Prostate gland (tissue), 2 donors: ENCODE data around the gene SPACDR. TPM values are rescaled to one million over a fixed set of nuclear protein-coding genes. Genes with fewer than 3 reads are reported as not detected.
"Not testable (repeated sequence)": the region's sequence is repeated elsewhere in the genome, so short reads cannot be mapped to it uniquely, and the experiment has no call there.

Experiments
- DNase-seq: peaks from one replicate; pipeline ENCODE4 v3.0.0-alpha.2; 2019; ENCODE audit warnings: low spot score
- H3K27ac ChIP-seq, 2 donors: fragments of 200-600 bp; sonication (generic); 2 replicates each; pipeline ENCODE4 v1.5.1; 2017 to 2019
- H3K27me3 ChIP-seq: fragments of 200-600 bp; sonication (generic); replicated peaks from 2 replicates; pipeline ENCODE4 v1.5.1; 2019; ENCODE audit not compliant: insufficient read depth
- H3K36me3 ChIP-seq, 2 donors: fragments of 200-600 bp; sonication (generic); 1 replicate in 1 of 2; 2 replicates in 1 of 2; pipeline versions ENCODE4 v1.5.1 to v1.8.1; 2017 to 2019
- H3K4me1 ChIP-seq: fragments of 200-600 bp; sonication (generic); replicated peaks from 2 replicates; pipeline ENCODE4 v1.5.1; 2019
- H3K4me3 ChIP-seq, 2 donors: fragments of 200-600 bp; sonication (generic); 2 replicates each; pipeline ENCODE4 v1.5.1; 2017 to 2019
- H3K9me3 ChIP-seq: fragments of 200-600 bp; sonication (generic); 2 replicates; pipeline ENCODE4 v1.5.1; 2017
- POLR2A ChIP-seq: fragments of 450-650 bp; IDR thresholded peaks from one replicate; pipeline ENCODE4 v1.6.1; 2016; ENCODE audit warnings: antibody characterized with exemption, mild to moderate bottlenecking
- POLR2AphosphoS5 ChIP-seq: sonication (generic); formaldehyde crosslinking; IDR thresholded peaks from one replicate; pipeline ENCODE4 v1.6.1; 2017; ENCODE audit warnings: antibody characterized with exemption
- WGBS: methylation state at CpG from one replicate; pipeline ENCODE4 v1.1.5; 2018; 5-methylcytosine and 5-hydroxymethylcytosine counted together
- intact Hi-C: fragments of 100-400 bp; cut with DNase I; formaldehyde crosslinking; loops from one replicate; pipeline ENCODE4 v1.14.2; 2022
- total RNA-seq, 2 donors: library from RNA; depleted of rRNA; stranded (reverse); fragments of >200 nt; gene quantifications; one replicate each; pipeline ENCODE4 v1.1.0, GENCODE V29; 2016
- TF ChIP-seq, protein P1 (sequence below), 4 experiments: fragments of 200-600 bp in 2 of 4; fragments of 450-650 bp in 2 of 4; sonication (generic) in 2 of 4; IDR thresholded peaks; 1 replicate in 3 of 4; 2 replicates in 1 of 4; pipeline ENCODE4 v1.5.1; 2016 to 2019; ENCODE audit warnings: antibody characterized with exemption in 4 of 4, mild to moderate bottlenecking in 2 of 4, moderate library complexity in 2 of 4

SPACDR gene
- total RNA-seq, 2 donors from 2014 or later: 11.9 TPM; not detected in 1

- no peaks in the 10 kb centered on the region for H3K4me1 ChIP-seq
- 51% methylated on average over 14 of the region's 14 CpGs for WGBS
- peak; percentile 32 for TF ChIP-seq POLR2AphosphoS5
- TF ChIP-seq, protein P1, sequence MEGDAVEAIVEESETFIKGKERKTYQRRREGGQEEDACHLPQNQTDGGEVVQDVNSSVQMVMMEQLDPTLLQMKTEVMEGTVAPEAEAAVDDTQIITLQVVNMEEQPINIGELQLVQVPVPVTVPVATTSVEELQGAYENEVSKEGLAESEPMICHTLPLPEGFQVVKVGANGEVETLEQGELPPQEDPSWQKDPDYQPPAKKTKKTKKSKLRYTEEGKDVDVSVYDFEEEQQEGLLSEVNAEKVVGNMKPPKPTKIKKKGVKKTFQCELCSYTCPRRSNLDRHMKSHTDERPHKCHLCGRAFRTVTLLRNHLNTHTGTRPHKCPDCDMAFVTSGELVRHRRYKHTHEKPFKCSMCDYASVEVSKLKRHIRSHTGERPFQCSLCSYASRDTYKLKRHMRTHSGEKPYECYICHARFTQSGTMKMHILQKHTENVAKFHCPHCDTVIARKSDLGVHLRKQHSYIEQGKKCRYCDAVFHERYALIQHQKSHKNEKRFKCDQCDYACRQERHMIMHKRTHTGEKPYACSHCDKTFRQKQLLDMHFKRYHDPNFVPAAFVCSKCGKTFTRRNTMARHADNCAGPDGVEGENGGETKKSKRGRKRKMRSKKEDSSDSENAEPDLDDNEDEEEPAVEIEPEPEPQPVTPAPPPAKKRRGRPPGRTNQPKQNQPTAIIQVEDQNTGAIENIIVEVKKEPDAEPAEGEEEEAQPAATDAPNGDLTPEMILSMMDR (IDR thresholded peaks at IDR 0.05): no peak
- H3K27me3 ChIP-seq: no peaks in the 10 kb centered on the region
- no peak overlapping the region for H3K4me3 ChIP-seq
- peak overlapping the region in 1 of 2 donors; percentile 31 for H3K27ac ChIP-seq
- H3K36me3 ChIP-seq: no peaks in the 10 kb centered on the region
- intact Hi-C loops: no loop called here
- H3K9me3 ChIP-seq: no peaks in the 10 kb centered on the region
- DNase-seq: no peak
Observed at GRCh38 chr7:100444311-100445278, 19.5 kb downstream of the SPACDR start.

- TF ChIP-seq, protein P1 (IDR thresholded peaks at IDR 0.05): no peak
- no peak for TF ChIP-seq POLR2A
- no peak overlapping the region for H3K4me3 ChIP-seq
- H3K27ac ChIP-seq: no peak overlapping the region
- H3K27me3 ChIP-seq: no peaks in the 10 kb centered on the region
- no peaks in the 10 kb centered on the region for H3K9me3 ChIP-seq
- intact Hi-C loops: no loop called here
- WGBS: 92% methylated on average over 9 of the region's 9 CpGs
- no peaks in the 10 kb centered on the region for H3K36me3 ChIP-seq
- no peak for DNase-seq
- no peaks in the 10 kb centered on the region for H3K4me1 ChIP-seq
Observed at GRCh38 chr7:100443096-100443840, 20.8 kb downstream of the SPACDR start.

GRCh38 chr7:100441641-100442535, 22.2 kb downstream of the SPACDR start:
- H3K27ac ChIP-seq: no peak overlapping the region
- H3K4me3 ChIP-seq: no peak overlapping the region
- WGBS: 94% methylated on average over 11 of the region's 11 CpGs
- TF ChIP-seq POLR2A (no peak), POLR2AphosphoS5 (no peak)
- TF ChIP-seq, protein P1 (IDR thresholded peaks at IDR 0.05): no peak
- intact Hi-C loops: no loop called here
- H3K36me3 ChIP-seq: no peaks in the 10 kb centered on the region
- H3K27me3 ChIP-seq: no peaks in the 10 kb centered on the region
- DNase-seq: no peak
- no peaks in the 10 kb centered on the region for H3K9me3 ChIP-seq
- H3K4me1 ChIP-seq: no peaks in the 10 kb centered on the region

- peaks cover 11% of the 10 kb centered on the region for H3K4me1 ChIP-seq
- H3K27ac ChIP-seq, H3K36me3 ChIP-seq, H3K27me3 ChIP-seq, DNase-seq, intact Hi-C loops, H3K9me3 ChIP-seq, H3K4me3 ChIP-seq: not testable (repeated sequence)
- 90% methylated on average over 7 of the region's 7 CpGs for WGBS
Observed at GRCh38 chr7:100439244-100439643, 24.8 kb downstream of the SPACDR start.

DNA sequence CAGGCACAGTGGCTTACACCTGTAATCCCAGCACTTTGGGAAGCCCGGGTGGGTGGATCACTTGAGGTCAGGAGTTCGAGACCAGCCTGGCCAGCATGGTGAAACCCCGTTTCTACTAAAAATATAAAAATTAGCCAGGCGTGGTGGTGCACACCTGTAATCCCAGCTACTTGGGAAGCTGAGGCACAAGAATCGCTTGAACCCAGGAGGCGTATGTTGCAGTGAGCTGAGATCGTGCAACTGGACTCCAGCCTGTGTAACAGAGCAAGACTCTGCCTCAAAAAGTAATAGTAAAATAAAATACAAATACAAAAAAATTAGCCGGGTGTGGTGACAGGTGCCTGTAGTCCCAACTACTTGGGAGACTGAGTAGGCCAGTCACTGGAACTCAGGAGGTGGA, 25.3 kb downstream of the SPACDR start:
- WGBS: 95% methylated on average over 8 of the region's 8 CpGs
- H3K9me3 ChIP-seq, H3K27me3 ChIP-seq, H3K4me3 ChIP-seq, DNase-seq, H3K27ac ChIP-seq, intact Hi-C loops, H3K36me3 ChIP-seq: not testable (repeated sequence)
- H3K4me1 ChIP-seq: peaks cover 11% of the 10 kb centered on the region
